ENCODE results near the gene ECHDC3.

GRCh38 chr10:11742009-11742778 is at the start of gene ECHDC3:
- TF ChIP-seq USF2 (IDR thresholded peaks at IDR 0.05; ENCODE audit: borderline replicate concordance, low read depth, low read length) (no peak), REST (IDR thresholded peaks at IDR 0.05; ENCODE audit: low read depth, low read length) (no peak), CTCF (IDR thresholded peaks at IDR 0.05) (no peak), ZBTB33 (IDR thresholded peaks at IDR 0.05; ENCODE audit: borderline replicate concordance, low read depth) (no peak), MXI1 (IDR thresholded peaks at IDR 0.05; ENCODE audit: low read depth, low read length) (peak; percentile 48; the same call in 1 of the 2 replicates), FOXM1 (IDR thresholded peaks at IDR 0.05; ENCODE audit: low read depth) (no peak), GABPA (IDR thresholded peaks at IDR 0.05; ENCODE audit: low read depth) (no peak), RAD21 (IDR thresholded peaks at IDR 0.05; ENCODE audit: low read length) (no peak), NRF1 (IDR thresholded peaks at IDR 0.05; ENCODE audit: low read depth, low read length) (no peak), EP300 (IDR thresholded peaks at IDR 0.05; ENCODE audit: borderline replicate concordance in 1 of 2, low read depth in 1 of 2, low read length in 1 of 2) (no peak), TAF1 (IDR thresholded peaks at IDR 0.05; ENCODE audit: borderline replicate concordance, low read depth, low read length) (no peak), RCOR1 (IDR thresholded peaks at IDR 0.05; ENCODE audit: low read length) (no peak), POLR2AphosphoS5 (IDR thresholded peaks at IDR 0.05; ENCODE audit: low read depth, low read length) (no peak), EZH2phosphoT487 (IDR thresholded peaks at IDR 0.05; ENCODE audit: borderline replicate concordance, low read depth) (no peak)

Data from SK-N-SH (cell line).